Measurements from ENCODE around the gene TALDO1.

Gene TALDO1

GRCh38 chr11:770642-771616, 23.7 kb downstream of the TALDO1 start:
- no peak for DNase-seq

- DNase-seq, result no peak
Measured at GRCh38 chr11:771617-772204, 24.4 kb downstream of the TALDO1 start.

- no peak for DNase-seq
Measured at GRCh38 chr11:772429-773390, 25.4 kb downstream of the TALDO1 start.

DNA sequence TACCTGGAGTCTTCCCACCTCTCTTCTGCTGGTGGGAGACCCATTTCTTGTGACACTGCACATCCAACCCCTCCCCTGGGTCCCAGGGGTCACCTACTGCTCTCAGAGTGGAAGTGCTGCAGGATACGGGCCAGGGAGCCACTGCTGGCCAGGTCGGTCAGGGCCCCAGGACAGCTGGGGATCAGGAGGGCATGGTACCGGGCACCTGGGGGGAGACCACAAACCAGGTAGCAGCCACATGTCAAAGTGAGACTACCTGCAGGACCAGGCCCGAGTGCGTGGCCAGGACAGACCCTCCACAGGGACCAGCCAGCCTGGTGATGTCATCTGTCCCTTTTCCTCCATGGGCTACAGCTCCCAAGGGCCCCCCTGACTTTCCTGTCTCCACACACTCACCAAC, 26.2 kb downstream of the TALDO1 start:
- no peak for DNase-seq

- no peak for DNase-seq
Measured at GRCh38 chr11:773830-774229, 26.6 kb downstream of the TALDO1 start.

DNA sequence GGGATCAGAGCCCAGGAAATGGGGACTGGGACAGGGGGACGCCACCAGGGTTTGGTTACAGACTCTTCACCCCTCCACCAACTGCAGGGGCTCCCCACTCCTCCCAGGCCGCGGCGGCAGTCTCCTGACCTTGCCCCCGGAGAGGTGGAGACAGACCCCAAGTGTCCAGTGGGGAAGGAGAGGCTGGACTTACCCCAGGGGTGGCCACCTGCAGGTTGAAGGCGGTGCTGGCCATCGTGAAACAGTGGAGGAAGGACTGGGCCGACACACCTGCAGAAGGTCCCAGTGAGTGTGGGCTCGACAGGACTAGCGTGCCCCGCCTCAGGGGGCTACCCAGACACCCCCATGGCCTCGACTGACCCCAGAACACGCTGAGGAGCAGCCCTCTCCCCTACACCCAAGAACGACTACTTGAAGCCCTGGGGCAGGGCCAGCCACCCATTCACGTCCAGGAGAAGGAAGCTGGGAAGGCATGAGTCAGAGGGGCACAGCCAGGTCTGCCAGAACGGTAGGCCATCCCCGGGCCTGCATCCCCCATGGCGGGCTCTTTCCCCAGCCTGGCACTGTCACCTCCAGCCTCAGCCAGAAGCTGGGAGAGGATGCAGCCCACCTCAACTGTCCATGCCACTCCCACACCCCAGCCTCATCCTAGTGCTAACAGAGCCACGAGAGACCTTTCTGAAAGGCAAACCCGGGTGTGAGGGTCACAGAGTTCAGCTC, 27.8 kb downstream of the TALDO1 start:
- no peak for DNase-seq

GRCh38 chr11:776263-776560, 28.9 kb downstream of the TALDO1 start:
- DNase-seq, result no peak

- peak; percentile 57 for DNase-seq
Measured at GRCh38 chr11:776561-777287, 29.5 kb downstream of the TALDO1 start.

GRCh38 chr11:777288-778255, 30.3 kb downstream of the TALDO1 start, which contains the start of gene GATD1:
TSS of gene GATD1 (minus strand) at chr11:777487. CDS start at chr11:777462, 25 bp downstream.
- DNase-seq, result peak; percentile 87

GRCh38 chr11:778976-779954, 32.0 kb downstream of the TALDO1 start:
- no peak for DNase-seq

- no peak for DNase-seq
Measured at GRCh38 chr11:779955-780532, 32.8 kb downstream of the TALDO1 start.

- DNase-seq, result no peak
Measured at GRCh38 chr11:782264-783174, 35.3 kb downstream of the TALDO1 start.

GRCh38 chr11:783581-784015, 36.3 kb downstream of the TALDO1 start:
- no peak for DNase-seq

- no peak for DNase-seq
Measured at GRCh38 chr11:786235-787083, 39.2 kb downstream of the TALDO1 start.

- DNase-seq, result no peak
Measured at GRCh38 chr11:787084-787675, 39.9 kb downstream of the TALDO1 start.

- DNase-seq, result no peak
Measured at GRCh38 chr11:788009-788640, 40.9 kb downstream of the TALDO1 start.

Data from effector CD8-positive, alpha-beta T cell (primary cell).